HUES64 (cell line): Measurements from ENCODE around the gene LRFN4.

Experiments
- H3K27ac ChIP-seq: 2 replicates; pipeline ENCODE4 v1.7.0; 2013; ENCODE audit warnings: low read depth, low read length, inconsistent platforms
- H3K27me3 ChIP-seq: 2 replicates; pipeline ENCODE4 v1.6.1; 2013; ENCODE audit warnings: mild to moderate bottlenecking, low read length; ENCODE audit not compliant: insufficient read depth
- H3K36me3 ChIP-seq: 2 replicates; pipeline ENCODE4 v1.6.1; 2013; ENCODE audit warnings: mild to moderate bottlenecking, low read length; ENCODE audit not compliant: insufficient read depth
- H3K4me1 ChIP-seq: 2 replicates; pipeline ENCODE4 v1.6.1; 2013; ENCODE audit warnings: mild to moderate bottlenecking, low read length, moderate library complexity; ENCODE audit not compliant: insufficient read depth
- H3K4me3 ChIP-seq: 2 replicates; pipeline ENCODE4 v1.5.1; 2013; ENCODE audit warnings: mild to moderate bottlenecking, low read length, moderate library complexity
- H3K9ac ChIP-seq: 2 replicates; pipeline ENCODE4 v1.6.1; 2013; ENCODE audit warnings: mild to moderate bottlenecking, low read depth, low read length
- H3K9me3 ChIP-seq: 2 replicates; pipeline ENCODE4 v1.6.1; 2013; ENCODE audit warnings: low read depth, low read length; ENCODE audit not compliant: insufficient read depth
- WGBS: fragments of 150-250, 120-280 bp; methylation state at CpG from one replicate; pipeline ENCODE4 v1.1.7; 2013; ENCODE audit warnings: missing lambda C conversion rate; 5-methylcytosine and 5-hydroxymethylcytosine counted together

The LRFN4 gene

DNA sequence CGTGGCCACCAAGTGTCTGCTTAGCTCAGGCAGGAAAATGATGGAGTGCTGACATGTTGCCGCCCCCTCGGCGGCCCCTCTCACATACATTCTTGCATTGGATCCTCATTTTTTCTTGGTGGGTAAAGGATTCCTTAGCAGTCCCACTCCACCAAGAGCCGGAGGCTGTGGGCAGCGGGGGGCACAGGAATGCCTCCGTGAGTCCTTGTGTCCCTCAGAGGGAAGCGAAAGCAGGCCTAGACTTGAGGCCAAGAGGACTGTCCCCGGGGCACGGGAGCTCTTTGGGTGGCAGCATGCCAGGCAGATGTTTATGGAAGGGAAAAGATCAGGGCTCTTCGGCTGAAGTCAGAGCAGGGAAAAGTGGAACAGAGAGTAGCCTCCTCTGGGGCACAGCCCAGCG, 21.6 kb downstream of the LRFN4 start:
- no peaks in the 10 kb centered on the region for H3K36me3 ChIP-seq
- no peaks in the 10 kb centered on the region for H3K9me3 ChIP-seq
- WGBS, result 92% methylated on average over 12 of the region's 12 CpGs
- no peak overlapping the region for H3K9ac ChIP-seq
- H3K27me3 ChIP-seq, result no peaks in the 10 kb centered on the region
- no peak overlapping the region for H3K27ac ChIP-seq
- H3K4me3 ChIP-seq, result no peak overlapping the region
- H3K4me1 ChIP-seq, result peaks cover 8% of the 10 kb centered on the region

- no peak overlapping the region for H3K9ac ChIP-seq
- no peaks in the 10 kb centered on the region for H3K9me3 ChIP-seq
- WGBS, result 86% methylated on average over 7 of the region's 7 CpGs
- H3K27me3 ChIP-seq, result no peaks in the 10 kb centered on the region
- H3K27ac ChIP-seq, result no peak overlapping the region
- peaks cover 8% of the 10 kb centered on the region for H3K4me1 ChIP-seq
- H3K36me3 ChIP-seq, result no peaks in the 10 kb centered on the region
- H3K4me3 ChIP-seq, result no peak overlapping the region
These were observed 22.1 kb downstream of the LRFN4 start for GRCh38 chr11:66879000-66879399.

- no peak overlapping the region for H3K9ac ChIP-seq
- H3K4me3 ChIP-seq, result no peak overlapping the region
- 90% methylated on average over 9 of the region's 9 CpGs for WGBS
- no peak overlapping the region for H3K27ac ChIP-seq
- H3K4me1 ChIP-seq, result peaks cover 8% of the 10 kb centered on the region
- H3K27me3 ChIP-seq, result no peaks in the 10 kb centered on the region
- no peaks in the 10 kb centered on the region for H3K36me3 ChIP-seq
- no peaks in the 10 kb centered on the region for H3K9me3 ChIP-seq
These were observed 22.7 kb downstream of the LRFN4 start for GRCh38 chr11:66879583-66879982.

- WGBS, result 96% methylated on average over 7 of the region's 8 CpGs
- no peaks in the 10 kb centered on the region for H3K36me3 ChIP-seq
- no peak overlapping the region for H3K9ac ChIP-seq
- no peak overlapping the region for H3K27ac ChIP-seq
- H3K9me3 ChIP-seq, result no peaks in the 10 kb centered on the region
- H3K27me3 ChIP-seq, result no peaks in the 10 kb centered on the region
- peaks cover 8% of the 10 kb centered on the region for H3K4me1 ChIP-seq
- H3K4me3 ChIP-seq, result no peak overlapping the region
These were observed 23.1 kb downstream of the LRFN4 start for GRCh38 chr11:66879999-66880398.

DNA sequence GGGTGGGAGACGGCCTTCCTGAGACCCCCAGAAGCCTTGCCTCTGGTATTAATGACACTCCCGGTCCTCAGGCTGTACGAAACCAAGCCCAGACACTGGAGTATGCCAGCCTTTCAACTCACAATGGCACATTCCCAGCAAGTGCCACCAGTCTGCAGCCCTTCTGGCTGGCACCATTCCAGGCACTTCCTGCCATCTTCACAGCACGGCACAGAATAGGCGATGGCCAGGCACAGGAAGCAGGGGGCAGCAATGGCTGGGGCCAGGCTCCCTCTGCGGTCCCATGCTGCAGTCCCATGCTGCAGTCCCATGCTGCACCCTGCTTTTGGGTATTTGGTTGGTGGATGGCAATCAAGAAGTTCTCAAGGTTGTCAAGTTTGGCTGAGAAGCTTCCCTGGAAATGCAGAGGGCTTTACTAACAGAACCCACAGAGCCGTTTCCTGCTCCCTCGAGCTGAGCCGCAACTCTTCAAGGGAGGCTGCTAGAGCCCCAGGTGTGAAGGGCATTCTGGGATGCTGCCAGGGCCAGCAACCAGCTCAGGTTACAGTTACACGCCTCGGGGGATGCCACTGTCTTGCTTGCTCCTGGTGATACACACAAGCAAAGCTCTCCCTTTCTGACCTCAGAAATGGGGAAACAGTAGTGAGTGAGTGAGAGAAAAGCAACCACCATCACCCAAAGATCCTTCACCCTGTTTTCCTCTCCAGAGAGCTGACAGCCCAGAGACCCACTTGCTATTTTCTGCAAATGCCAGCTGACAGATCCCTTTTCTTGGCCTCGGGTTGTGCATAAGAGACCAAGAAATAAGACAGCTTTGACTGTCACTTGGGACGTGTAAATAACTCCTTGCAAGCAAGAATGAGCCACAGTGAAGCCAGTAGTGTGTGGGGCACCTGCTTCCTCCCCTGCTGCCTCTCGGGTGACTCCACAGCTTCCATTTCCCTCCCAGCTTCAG, 23.9 kb downstream of the LRFN4 start:
- no peak overlapping the region for H3K27ac ChIP-seq
- no peak overlapping the region for H3K4me3 ChIP-seq
- H3K4me1 ChIP-seq, result peaks cover 8% of the 10 kb centered on the region
- 75% methylated on average over 14 of the region's 14 CpGs for WGBS
- H3K36me3 ChIP-seq, result no peaks in the 10 kb centered on the region
- H3K9me3 ChIP-seq, result no peaks in the 10 kb centered on the region
- no peaks in the 10 kb centered on the region for H3K27me3 ChIP-seq
- no peak overlapping the region for H3K9ac ChIP-seq

- H3K4me1 ChIP-seq, result peaks cover 9% of the 10 kb centered on the region
- no peaks in the 10 kb centered on the region for H3K36me3 ChIP-seq
- H3K4me3 ChIP-seq, result no peak overlapping the region
- H3K27me3 ChIP-seq, result no peaks in the 10 kb centered on the region
- no peak overlapping the region for H3K9ac ChIP-seq
- H3K27ac ChIP-seq, result no peak overlapping the region
- H3K9me3 ChIP-seq, result no peaks in the 10 kb centered on the region
- WGBS, result 93% methylated on average over 10 of the region's 10 CpGs
These were observed 24.6 kb downstream of the LRFN4 start for GRCh38 chr11:66881451-66881835.

- H3K4me3 ChIP-seq, result no peak overlapping the region
- no peak overlapping the region for H3K27ac ChIP-seq
- H3K36me3 ChIP-seq, result no peaks in the 10 kb centered on the region
- no peak overlapping the region for H3K9ac ChIP-seq
- H3K27me3 ChIP-seq, result no peaks in the 10 kb centered on the region
- H3K4me1 ChIP-seq, result peaks cover 10% of the 10 kb centered on the region
- no peaks in the 10 kb centered on the region for H3K9me3 ChIP-seq
- 91% methylated on average over 9 of the region's 9 CpGs for WGBS
These were observed 25.1 kb downstream of the LRFN4 start for GRCh38 chr11:66881927-66882452.

GRCh38 chr11:66882561-66883015, 25.7 kb downstream of the LRFN4 start:
- H3K4me3 ChIP-seq, result no peak overlapping the region

DNA sequence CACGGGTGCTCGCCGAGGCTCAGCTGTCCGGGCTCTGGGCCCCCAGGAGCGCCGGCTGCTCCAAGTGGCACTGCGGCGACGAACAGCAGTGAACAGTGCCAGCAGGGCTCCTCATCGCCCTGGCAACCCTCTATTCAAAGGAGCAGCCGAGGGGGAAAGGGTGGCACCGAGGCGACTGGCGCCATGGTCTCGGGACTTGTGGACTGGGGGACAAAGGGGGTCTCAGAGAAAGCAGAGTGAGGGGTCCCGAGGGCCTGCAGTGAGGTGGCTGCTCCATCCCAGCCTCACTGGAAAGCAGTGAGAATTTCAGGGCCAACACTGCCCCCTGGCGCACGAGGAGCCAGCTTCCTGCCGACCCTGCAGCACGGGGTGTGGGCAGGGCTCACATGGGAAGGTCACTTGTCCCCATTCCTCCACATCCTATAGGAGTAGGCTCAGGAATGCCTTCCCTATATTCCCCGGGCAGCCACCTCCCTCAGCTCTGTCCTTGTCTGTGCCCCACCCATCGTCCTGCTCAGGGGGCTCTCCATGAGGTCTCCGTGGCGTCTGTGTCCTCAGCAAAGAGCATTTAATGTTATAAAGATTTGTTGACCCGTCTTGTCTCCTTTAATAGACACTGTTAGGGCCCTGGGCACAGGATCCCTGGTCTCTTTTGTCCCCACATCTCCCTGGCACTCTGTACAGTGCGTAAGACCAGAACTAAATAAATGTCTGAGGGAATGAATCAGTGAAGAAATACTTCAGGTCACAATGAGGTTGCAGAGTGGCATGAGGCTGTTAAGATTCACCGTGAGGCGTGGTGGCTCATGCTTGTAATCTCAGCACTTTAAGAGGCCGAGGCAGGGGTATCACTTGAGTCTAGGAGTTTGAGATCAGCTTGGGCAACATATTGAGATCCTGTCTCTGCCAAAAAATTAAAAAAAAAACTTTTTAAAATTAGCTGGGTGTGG, 26.4 kb downstream of the LRFN4 start:
- Histone ChIP-seq H3K9me3 (no peaks in the 10 kb centered on the region), H3K9ac (no peak overlapping the region), H3K4me1 (peaks cover 10% of the 10 kb centered on the region), H3K4me3 (no peak overlapping the region), H3K27me3 (no peaks in the 10 kb centered on the region), H3K36me3 (no peaks in the 10 kb centered on the region), H3K27ac (no peak overlapping the region)
- WGBS, result 71% methylated on average over 29 of the region's 29 CpGs

More at GRCh38 chr11:66882561-66883015, 25.7 kb downstream of the LRFN4 start:
- H3K9ac ChIP-seq, result no peak overlapping the region
- H3K27me3 ChIP-seq, result no peaks in the 10 kb centered on the region
- 88% methylated on average over 14 of the region's 14 CpGs for WGBS
- H3K4me1 ChIP-seq, result peaks cover 10% of the 10 kb centered on the region
- no peaks in the 10 kb centered on the region for H3K36me3 ChIP-seq
- no peaks in the 10 kb centered on the region for H3K9me3 ChIP-seq
- no peak overlapping the region for H3K27ac ChIP-seq

DNA sequence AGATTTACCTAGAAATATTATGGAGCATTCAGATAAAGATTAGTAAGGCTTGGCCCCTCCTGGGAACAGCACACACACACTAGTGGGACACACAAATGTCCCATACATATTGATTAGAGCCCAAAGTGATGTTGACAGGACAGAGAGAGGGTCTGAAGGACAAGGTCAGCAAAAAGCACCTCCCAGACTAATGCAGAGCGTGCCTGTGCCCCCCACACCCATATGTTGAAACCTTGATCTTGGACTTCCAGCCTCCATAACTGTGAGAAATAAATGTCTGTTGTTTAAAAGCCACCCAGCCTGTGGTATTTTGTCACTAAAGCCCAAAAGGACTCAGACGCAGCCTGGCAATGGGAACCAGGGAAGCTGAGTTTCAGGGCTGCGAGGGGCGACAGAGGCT, 27.6 kb downstream of the LRFN4 start:
- no peak overlapping the region for H3K27ac ChIP-seq
- no peak overlapping the region for H3K4me3 ChIP-seq
- no peaks in the 10 kb centered on the region for H3K9me3 ChIP-seq
- peaks cover 10% of the 10 kb centered on the region for H3K4me1 ChIP-seq
- no peak overlapping the region for H3K9ac ChIP-seq
- no peaks in the 10 kb centered on the region for H3K36me3 ChIP-seq
- no peaks in the 10 kb centered on the region for H3K27me3 ChIP-seq
- 96% methylated on average over 4 of the region's 4 CpGs for WGBS

- Histone ChIP-seq H3K36me3 (no peaks in the 10 kb centered on the region), H3K4me1 (peaks cover 15% of the 10 kb centered on the region), H3K27ac (no peak overlapping the region), H3K27me3 (no peaks in the 10 kb centered on the region), H3K9ac (no peak overlapping the region), H3K9me3 (no peaks in the 10 kb centered on the region), H3K4me3 (no peak overlapping the region)
- 92% methylated on average over 4 of the region's 4 CpGs for WGBS
These were observed 28.6 kb downstream of the LRFN4 start for GRCh38 chr11:66885469-66885868.
